HT1080 (cell line): ENCODE data around the gene ZNF324. TPM values are rescaled to one million over a fixed set of nuclear protein-coding genes. Genes with fewer than 3 reads are reported as not detected.

Experiments
- DNase-seq: peaks from one replicate; pipeline ENCODE4 v3.0.0-alpha.2; 2015; ENCODE audit warnings: low read depth
- small RNA-seq: library from RNA; depleted of rRNA; stranded (forward); fragments of <200 nt; gene quantifications from one replicate; pipeline ENCODE3, GENCODE V24; 2014
- total RNA-seq: library from RNA; depleted of rRNA; stranded (reverse); fragments of >200 nt; shearing (Covaris generic); gene quantifications from 2 replicates; pipeline ENCODE4 v1.2.3, GENCODE V29; 2014; rRNA removed

The ZNF324 gene
- total RNA-seq, 1 experiment from 2014 or later: 17.2 TPM

DNA sequence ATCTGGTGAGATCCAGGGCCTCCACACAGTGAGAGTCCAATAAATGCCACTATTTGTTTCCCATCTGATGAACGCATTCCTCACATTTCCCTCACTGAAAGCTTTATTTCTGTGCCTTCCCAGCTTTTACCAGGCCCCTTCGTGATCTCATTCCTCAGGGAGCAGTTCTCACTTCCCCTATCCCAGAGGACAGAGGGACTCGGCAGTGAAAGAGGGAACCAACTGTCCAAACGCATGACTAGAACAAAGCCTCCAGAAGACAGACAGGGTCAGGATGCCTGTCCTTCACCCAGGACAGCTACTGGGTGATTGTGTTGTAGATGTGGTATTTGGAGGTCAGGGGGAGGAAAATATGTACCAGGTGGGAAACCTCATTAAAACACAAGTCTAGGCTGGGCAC lies 54.8 kb downstream of the ZNF324 start:
- DNase-seq: no peak

DNA sequence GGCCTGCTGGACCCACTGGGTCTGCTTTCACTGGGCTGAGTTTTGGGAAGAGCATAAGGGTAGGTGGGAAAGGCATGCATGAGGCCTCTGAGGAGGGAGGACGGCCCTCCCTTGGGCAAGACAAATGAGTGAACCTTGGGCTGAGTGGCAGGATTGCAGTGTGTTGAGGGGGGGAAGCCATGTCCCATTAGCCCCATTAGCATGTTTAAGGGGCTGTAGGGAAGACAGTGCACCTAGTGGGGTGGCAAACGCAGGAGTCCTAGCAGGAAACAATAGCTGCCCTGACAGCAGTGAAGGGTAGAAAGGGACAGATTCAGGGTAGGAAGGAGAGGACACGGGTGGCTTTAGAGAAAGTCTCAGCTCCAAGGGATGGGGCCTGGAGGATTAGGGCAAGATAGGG lies 55.8 kb downstream of the ZNF324 start:
- DNase-seq: no peak

Small RNA genes within 50 kb of the gene (small RNA-seq; reads per million reads assigned to genes)
- gene RN7SL693P: not detected
- gene RNU6-1337P: not detected

Other genes starting within 250 kb of the ZNF324 start
- gene ZNF544, start 238.2 kb upstream of the ZNF324 start, total RNA-seq: 36.6 and 62.3 TPM in 2 replicates
- 3.1 TPM in 2 replicates for gene ZNF8, start 188.1 kb upstream of the ZNF324 start, total RNA-seq
- 78.6 and 105 TPM in 2 replicates for gene ERVK3-1, start 161.7 kb upstream of the ZNF324 start, total RNA-seq
- gene ZSCAN22, start 140.1 kb upstream of the ZNF324 start, total RNA-seq: 3.7 and 5.2 TPM in 2 replicates
- gene A1BG, start 113.6 kb upstream of the ZNF324 start, total RNA-seq: 20.3 and 22.8 TPM in 2 replicates
- 0.67 and 2.1 TPM in 2 replicates for gene ZNF497, start 104.3 kb upstream of the ZNF324 start, total RNA-seq
- gene ZNF837, start 86.0 kb upstream of the ZNF324 start, total RNA-seq: 0.08 and 1.4 TPM in 2 replicates
- gene RPS5, start 79.8 kb upstream of the ZNF324 start, total RNA-seq: 3,183 and 4,090 TPM in 2 replicates
- 0.24 TPM in 1 of 2 replicates, not detected in the other for gene RNF225, start 71.4 kb upstream of the ZNF324 start, total RNA-seq
- 27.4 and 33.4 TPM in 2 replicates for gene ZNF584, start 58.4 kb upstream of the ZNF324 start, total RNA-seq
- 3.5 and 4.3 TPM in 2 replicates for gene ZNF132, start 26.9 kb upstream of the ZNF324 start, total RNA-seq
- gene ZNF324B, start 15.5 kb upstream of the ZNF324 start, total RNA-seq: 17.6 and 19.1 TPM in 2 replicates
- 9.7 and 13.2 TPM in 2 replicates for gene ZNF446, start 9.3 kb downstream of the ZNF324 start, total RNA-seq
- 26.3 and 28.9 TPM in 2 replicates for gene SLC27A5, start 44.9 kb downstream of the ZNF324 start, total RNA-seq
- gene ZBTB45, start 52.7 kb downstream of the ZNF324 start, total RNA-seq: 9.2 and 12.5 TPM in 2 replicates
- 1,553 and 2,010 TPM in 2 replicates for gene TRIM28, start 77.0 kb downstream of the ZNF324 start, total RNA-seq
- gene CHMP2A, start 88.0 kb downstream of the ZNF324 start, total RNA-seq: 98.7 and 107 TPM in 2 replicates
- 229 and 237 TPM in 2 replicates for gene UBE2M, start 91.5 kb downstream of the ZNF324 start, total RNA-seq
- 13.5 and 15.5 TPM in 2 replicates for gene MZF1, start 106.3 kb downstream of the ZNF324 start, total RNA-seq